Hematopoietic multipotent progenitor cell treated with erythropoietin and hydrocortisone succinate and interleukin-3 and kit ligand, for 17 days (in vitro differentiated cells): ENCODE measurements around the gene CGA.
A peak's percentile ranks its signal among the peaks of the same experiment; 100 is the strongest.
"Not testable (repeated sequence)": the region's sequence is repeated elsewhere in the genome, so short reads cannot be mapped to it uniquely, and the experiment has no call there.

Source experiments
- DNase-seq: peaks from one replicate; pipeline ENCODE4 v3.0.0-alpha.2; 2015; ENCODE audit warnings: low spot score

Gene CGA

GRCh38 chr6:87095087-87095509, at the start of gene CGA:
CGA (minus strand) TSS chr6:87095106; CDS start chr6:87088200, 6,906 bp downstream.
- no peak for DNase-seq

- DNase-seq, result not testable (repeated sequence)
Measured at GRCh38 chr6:87139927-87140326, 45.0 kb upstream of the CGA start.

- peak; percentile 71 for DNase-seq
Measured at GRCh38 chr6:87139236-87139635, 44.3 kb upstream of the CGA start.

- DNase-seq, result no peak
Measured at GRCh38 chr6:87136963-87137362, 42.1 kb upstream of the CGA start.

- DNase-seq, result no peak
Measured at GRCh38 chr6:87127737-87128136, 32.8 kb upstream of the CGA start.

GRCh38 chr6:87126501-87126900, 31.6 kb upstream of the CGA start:
- DNase-seq, result no peak

GRCh38 chr6:87124074-87124473, 29.2 kb upstream of the CGA start:
- DNase-seq, result no peak

- DNase-seq, result no peak
Measured at GRCh38 chr6:87122477-87122876, 27.6 kb upstream of the CGA start.

- DNase-seq, result no peak
Measured at GRCh38 chr6:87118054-87118453, 23.1 kb upstream of the CGA start.

- DNase-seq, result no peak
Measured at GRCh38 chr6:87116922-87117321, 22.0 kb upstream of the CGA start.

GRCh38 chr6:87115402-87116135, 20.7 kb upstream of the CGA start:
- no peak for DNase-seq

- no peak for DNase-seq
Measured at GRCh38 chr6:87110636-87111035, 15.7 kb upstream of the CGA start.

GRCh38 chr6:87105823-87106222, 10.9 kb upstream of the CGA start:
- DNase-seq, result no peak

GRCh38 chr6:87104667-87105066, 9.8 kb upstream of the CGA start:
- DNase-seq, result no peak

- no peak for DNase-seq
Measured at GRCh38 chr6:87103977-87104601, 9.2 kb upstream of the CGA start.

- no peak for DNase-seq
Measured at GRCh38 chr6:87102151-87102621, 7.3 kb upstream of the CGA start.

- DNase-seq, result no peak
Measured at GRCh38 chr6:87101067-87101466, 6.2 kb upstream of the CGA start.

GRCh38 chr6:87100216-87100615, 5.3 kb upstream of the CGA start:
- DNase-seq, result no peak

- no peak for DNase-seq
Measured at GRCh38 chr6:87099472-87099871, 4.6 kb upstream of the CGA start.

- DNase-seq, result no peak
Measured at GRCh38 chr6:87094576-87094975, 330 bp downstream of the CGA start.

GRCh38 chr6:87093651-87094050, 1.3 kb downstream of the CGA start:
- no peak for DNase-seq

GRCh38 chr6:87093199-87093598, 1.7 kb downstream of the CGA start:
- no peak for DNase-seq

- DNase-seq, result no peak
Measured at GRCh38 chr6:87092435-87092834, 2.5 kb downstream of the CGA start.

GRCh38 chr6:87089135-87089534, 5.8 kb downstream of the CGA start:
- DNase-seq, result no peak
